RPMI8226 (cell line): Measurements from ENCODE around the gene ELL2.
"Not testable (repeated sequence)": the region's sequence is repeated elsewhere in the genome, so short reads cannot be mapped to it uniquely, and the experiment has no call there.

Experiments used
- DNase-seq: peaks from one replicate; pipeline ENCODE4 v3.0.0-alpha.2; 2015

The ELL2 gene

GRCh38 chr5:95927927-95928723 lies 33.5 kb downstream of the ELL2 start:
- DNase-seq: peak; percentile 42

GRCh38 chr5:95927300-95927699 lies 34.4 kb downstream of the ELL2 start:
- not testable (repeated sequence) for DNase-seq

GRCh38 chr5:95925939-95926338 lies 35.7 kb downstream of the ELL2 start:
- peak; percentile 57 for DNase-seq

GRCh38 chr5:95925378-95925744 lies 36.3 kb downstream of the ELL2 start:
- no peak for DNase-seq

- peak; percentile 87 for DNase-seq
Observed at GRCh38 chr5:95924720-95925377, 36.8 kb downstream of the ELL2 start.

GRCh38 chr5:95923918-95924544 lies 37.6 kb downstream of the ELL2 start:
- peak; percentile 80 for DNase-seq

- no peak for DNase-seq
Observed at GRCh38 chr5:95922798-95923197, 38.9 kb downstream of the ELL2 start.

- no peak for DNase-seq
Observed at GRCh38 chr5:95921501-95921900, 40.1 kb downstream of the ELL2 start.

GRCh38 chr5:95920822-95921221 lies 40.8 kb downstream of the ELL2 start:
- no peak for DNase-seq

- no peak for DNase-seq
Observed at GRCh38 chr5:95919658-95920057, 42.0 kb downstream of the ELL2 start.

- no peak for DNase-seq
Observed at GRCh38 chr5:95918421-95919006, 43.1 kb downstream of the ELL2 start.

- no peak for DNase-seq
Observed at GRCh38 chr5:95917207-95917606, 44.4 kb downstream of the ELL2 start.

- DNase-seq: no peak
Observed at GRCh38 chr5:95916687-95917085, 45.0 kb downstream of the ELL2 start.

- no peak for DNase-seq
Observed at GRCh38 chr5:95915999-95916686, 45.5 kb downstream of the ELL2 start.

GRCh38 chr5:95913663-95914062 lies 48.0 kb downstream of the ELL2 start:
- DNase-seq: no peak

- DNase-seq: no peak
Observed at GRCh38 chr5:95912029-95912428, 49.6 kb downstream of the ELL2 start.

- no peak for DNase-seq
Observed at GRCh38 chr5:95910521-95910920, 51.1 kb downstream of the ELL2 start.

GRCh38 chr5:95909738-95910137 lies 51.9 kb downstream of the ELL2 start:
- no peak for DNase-seq

GRCh38 chr5:95908799-95909198 lies 52.9 kb downstream of the ELL2 start:
- no peak for DNase-seq

- DNase-seq: no peak
Observed at GRCh38 chr5:95907740-95908706, 53.6 kb downstream of the ELL2 start.

- no peak for DNase-seq
Observed at GRCh38 chr5:95907067-95907705, 54.5 kb downstream of the ELL2 start.
